Left ventricle myocardium inferior (tissue), 1 donor: ENCODE data around the gene TEX52. TPM values are rescaled to one million over a fixed set of nuclear protein-coding genes. Genes with fewer than 3 reads are reported as not detected.
A peak's percentile ranks its signal among the peaks of the same experiment; 100 is the strongest.

Experiments used
- DNase-seq: peaks from one replicate; pipeline ENCODE4 v3.0.0-alpha.2; 2020
- H3K27ac ChIP-seq: fragments of 200-600 bp; replicated peaks from 2 replicates; pipeline ENCODE4 v1.8.0; 2021
- H3K27me3 ChIP-seq: fragments of 200-600 bp; 2 replicates; pipeline ENCODE4 v1.8.0; 2021; ENCODE audit warnings: low read depth
- H3K36me3 ChIP-seq: fragments of 200-600 bp; 2 replicates; pipeline ENCODE4 v1.8.0; 2021
- H3K4me1 ChIP-seq: fragments of 200-600 bp; 2 replicates; pipeline ENCODE4 v1.8.0; 2021
- H3K4me3 ChIP-seq: fragments of 200-600 bp; 2 replicates; pipeline ENCODE4 v1.8.0; 2021; ENCODE audit warnings: mild to moderate bottlenecking, moderate library complexity
- H3K9me3 ChIP-seq: fragments of 200-600 bp; replicated peaks from 2 replicates; pipeline ENCODE4 v1.8.0; 2021
- CTCF ChIP-seq: fragments of 200-600 bp; IDR thresholded peaks from 2 replicates; pipeline ENCODE4 v1.8.0; 2021; ENCODE audit warnings: antibody characterized with exemption, mild to moderate bottlenecking, borderline replicate concordance
- intact Hi-C: fragments of 100-400 bp; cut with micrococcal nuclease; formaldehyde crosslinking; loops from one replicate; pipeline ENCODE4 v1.11.0; 2022
- total RNA-seq: library from RNA; stranded (reverse); fragmentation: NEBNext Ultra II Directional; extraction: Animal tissue kit (Norgen Biotek cat#: 25700); gene quantifications from one replicate; pipeline ENCODE4 v1.2.1, GENCODE V29; 2021
- donor health status: DM: no; HTN: yes; CAD: no; lungs with severe emphysema.

TEX52 gene
- total RNA-seq, 1 donor from 2014 or later, result not detected

GRCh38 chr12:2835691-2836403, 21.0 kb downstream of the TEX52 start:
- Histone ChIP-seq H3K9me3 (no peaks in the 10 kb centered on the region), H3K36me3 (peaks cover 25% of the 10 kb centered on the region), H3K27me3 (peaks cover 11% of the 10 kb centered on the region), H3K4me3 (no peak overlapping the region), H3K4me1 (peaks cover 22% of the 10 kb centered on the region), H3K27ac (no peak overlapping the region)
- intact Hi-C loops, result no loop called here
- DNase-seq, result no peak
- no peak for TF ChIP-seq CTCF

- intact Hi-C loops, result no loop called here
- Histone ChIP-seq H3K36me3 (peaks cover 35% of the 10 kb centered on the region), H3K9me3 (no peaks in the 10 kb centered on the region), H3K4me1 (peaks cover 22% of the 10 kb centered on the region), H3K27ac (peak within 1 kb of the TSS; percentile 55), H3K4me3 (peak within 1 kb of the TSS; percentile 56), H3K27me3 (peaks cover 11% of the 10 kb centered on the region)
- no peak for DNase-seq
- peak; percentile 13 for TF ChIP-seq CTCF
Observed at GRCh38 chr12:2834581-2835491, 22.0 kb downstream of the TEX52 start, which contains the start of gene NRIP2. NRIP2 (minus strand) TSS chr12:2835035; CDS start chr12:2834983, 52 bp downstream.

GRCh38 chr12:2833810-2834209, 23.0 kb downstream of the TEX52 start:
- TF ChIP-seq CTCF, result no peak
- H3K27ac ChIP-seq, result peak overlapping the region; percentile 55
- peaks cover 11% of the 10 kb centered on the region for H3K27me3 ChIP-seq
- H3K4me3 ChIP-seq, result peak overlapping the region; percentile 56
- intact Hi-C loops, result no loop called here
- peaks cover 22% of the 10 kb centered on the region for H3K4me1 ChIP-seq
- peaks cover 28% of the 10 kb centered on the region for H3K36me3 ChIP-seq
- no peak for DNase-seq
- H3K9me3 ChIP-seq, result no peaks in the 10 kb centered on the region

- Histone ChIP-seq H3K9me3 (no peaks in the 10 kb centered on the region), H3K4me1 (peaks cover 22% of the 10 kb centered on the region), H3K27ac (peak overlapping the region; percentile 55), H3K36me3 (peaks cover 29% of the 10 kb centered on the region), H3K27me3 (peaks cover 11% of the 10 kb centered on the region), H3K4me3 (peak overlapping the region; percentile 56)
- TF ChIP-seq CTCF, result no peak
- intact Hi-C loops, result no loop called here
- no peak for DNase-seq
Observed at GRCh38 chr12:2833327-2833726, 23.5 kb downstream of the TEX52 start.

GRCh38 chr12:2832550-2833127, 24.2 kb downstream of the TEX52 start:
- no peak for TF ChIP-seq CTCF
- Histone ChIP-seq H3K9me3 (no peaks in the 10 kb centered on the region), H3K27ac (peak overlapping the region; percentile 55), H3K4me3 (peak overlapping the region; percentile 56), H3K27me3 (peaks cover 11% of the 10 kb centered on the region), H3K36me3 (peaks cover 36% of the 10 kb centered on the region), H3K4me1 (peaks cover 22% of the 10 kb centered on the region)
- no peak for DNase-seq
- intact Hi-C loops, result no loop called here
